ENCODE results near the gene DTNBP1. TPM values are rescaled to one million over a fixed set of nuclear protein-coding genes. Genes with fewer than 3 reads are reported as not detected.

The DTNBP1 gene
- total and polyA plus RNA-seq, 2 of the 4 experiments (the other 2 are of a cell fraction): 4.8 to 18.7 TPM

GRCh38 chr6:15551262-15551661 is 111.6 kb downstream of the DTNBP1 start:
- H4K5ac ChIP-seq (ENCODE audit: low read depth, low read length): no peak overlapping the region
- H3K18ac ChIP-seq (ENCODE audit: low read depth, low read length): no peak overlapping the region
- TF ChIP-seq, protein P1, sequence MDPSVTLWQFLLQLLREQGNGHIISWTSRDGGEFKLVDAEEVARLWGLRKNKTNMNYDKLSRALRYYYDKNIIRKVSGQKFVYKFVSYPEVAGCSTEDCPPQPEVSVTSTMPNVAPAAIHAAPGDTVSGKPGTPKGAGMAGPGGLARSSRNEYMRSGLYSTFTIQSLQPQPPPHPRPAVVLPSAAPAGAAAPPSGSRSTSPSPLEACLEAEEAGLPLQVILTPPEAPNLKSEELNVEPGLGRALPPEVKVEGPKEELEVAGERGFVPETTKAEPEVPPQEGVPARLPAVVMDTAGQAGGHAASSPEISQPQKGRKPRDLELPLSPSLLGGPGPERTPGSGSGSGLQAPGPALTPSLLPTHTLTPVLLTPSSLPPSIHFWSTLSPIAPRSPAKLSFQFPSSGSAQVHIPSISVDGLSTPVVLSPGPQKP (IDR thresholded peaks at IDR 0.05; ENCODE audit: borderline replicate concordance, low read depth, low read length): no peak
- TF ChIP-seq RAD21 (IDR thresholded peaks at IDR 0.05; ENCODE audit: low read length) (no peak), BHLHE40 (IDR thresholded peaks at IDR 0.05; ENCODE audit: low read depth, low read length) (no peak), RFX5 (IDR thresholded peaks at IDR 0.05; ENCODE audit: low read depth, low read length) (no peak), SMC3 (IDR thresholded peaks at IDR 0.05; ENCODE audit: low read depth, low read length) (no peak), FOS (IDR thresholded peaks at IDR 0.05; ENCODE audit: low read depth, low read length) (no peak), CHD1 (IDR thresholded peaks at IDR 0.05; ENCODE audit: low read depth, low read length) (no peak), RCOR1 (IDR thresholded peaks at IDR 0.05; ENCODE audit: insufficient replicate concordance, low read length) (no peak), MAFK (IDR thresholded peaks at IDR 0.05; ENCODE audit: low read depth, low read length) (no peak), NFE2L2 (IDR thresholded peaks at IDR 0.05; ENCODE audit: low read depth, low read length) (no peak), CEBPB (IDR thresholded peaks at IDR 0.05; ENCODE audit: low read depth, low read length) (no peak), MAZ (IDR thresholded peaks at IDR 0.05; ENCODE audit: borderline replicate concordance, low read depth, low read length) (no peak), POLR2A (IDR thresholded peaks at IDR 0.05; ENCODE audit: low read depth, low read length) (no peak), MXI1 (IDR thresholded peaks at IDR 0.05; ENCODE audit: borderline replicate concordance, low read depth, low read length) (no peak)
- TF ChIP-seq, protein P2, sequence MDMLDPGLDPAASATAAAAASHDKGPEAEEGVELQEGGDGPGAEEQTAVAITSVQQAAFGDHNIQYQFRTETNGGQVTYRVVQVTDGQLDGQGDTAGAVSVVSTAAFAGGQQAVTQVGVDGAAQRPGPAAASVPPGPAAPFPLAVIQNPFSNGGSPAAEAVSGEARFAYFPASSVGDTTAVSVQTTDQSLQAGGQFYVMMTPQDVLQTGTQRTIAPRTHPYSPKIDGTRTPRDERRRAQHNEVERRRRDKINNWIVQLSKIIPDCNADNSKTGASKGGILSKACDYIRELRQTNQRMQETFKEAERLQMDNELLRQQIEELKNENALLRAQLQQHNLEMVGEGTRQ (IDR thresholded peaks at IDR 0.05; ENCODE audit: low read depth, low read length): no peak
- TF ChIP-seq, protein P3, sequence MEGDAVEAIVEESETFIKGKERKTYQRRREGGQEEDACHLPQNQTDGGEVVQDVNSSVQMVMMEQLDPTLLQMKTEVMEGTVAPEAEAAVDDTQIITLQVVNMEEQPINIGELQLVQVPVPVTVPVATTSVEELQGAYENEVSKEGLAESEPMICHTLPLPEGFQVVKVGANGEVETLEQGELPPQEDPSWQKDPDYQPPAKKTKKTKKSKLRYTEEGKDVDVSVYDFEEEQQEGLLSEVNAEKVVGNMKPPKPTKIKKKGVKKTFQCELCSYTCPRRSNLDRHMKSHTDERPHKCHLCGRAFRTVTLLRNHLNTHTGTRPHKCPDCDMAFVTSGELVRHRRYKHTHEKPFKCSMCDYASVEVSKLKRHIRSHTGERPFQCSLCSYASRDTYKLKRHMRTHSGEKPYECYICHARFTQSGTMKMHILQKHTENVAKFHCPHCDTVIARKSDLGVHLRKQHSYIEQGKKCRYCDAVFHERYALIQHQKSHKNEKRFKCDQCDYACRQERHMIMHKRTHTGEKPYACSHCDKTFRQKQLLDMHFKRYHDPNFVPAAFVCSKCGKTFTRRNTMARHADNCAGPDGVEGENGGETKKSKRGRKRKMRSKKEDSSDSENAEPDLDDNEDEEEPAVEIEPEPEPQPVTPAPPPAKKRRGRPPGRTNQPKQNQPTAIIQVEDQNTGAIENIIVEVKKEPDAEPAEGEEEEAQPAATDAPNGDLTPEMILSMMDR (conservative IDR thresholded peaks at IDR 0.05; ENCODE audit: low read depth, low read length): no peak
- peaks cover 9% of the 10 kb centered on the region; the same call in 1 of the 2 replicates for H3K9me1 ChIP-seq (ENCODE audit: insufficient read depth, low read length)
- intact Hi-C loops (cut with micrococcal nuclease) (loop anchor here (5.0 kb wide), 1 partner anchor 36 kb away; no protein-coding TSS in a partner anchor), in situ Hi-C loops (cut with MboI; ENCODE audit: low sequenced_read_pairs) (no loop called here), dilution Hi-C loops (cut with HindIII; ENCODE audit: low sequenced_read_pairs, unreplicated experiment) (no loop called here)
- H3K27me3 ChIP-seq (ENCODE audit: control insufficient read depth, insufficient read depth, low read length): no peaks in the 10 kb centered on the region
- no peak overlapping the region for H3K4me3 ChIP-seq (ENCODE audit: insufficient read depth, low read depth, low read length)
- no peak overlapping the region for H3K4me2 ChIP-seq (ENCODE audit: low read depth, low read length)
- H3K79me1 ChIP-seq (ENCODE audit: low read depth in 1 of 2, low read length in 2 of 2): peaks cover 0 to 11% of the 10 kb centered on the region in 2 experiments; a peak in 2 of 4 replicates
- H3K23ac ChIP-seq (ENCODE audit: low read depth, low read length): no peak overlapping the region
- H4K91ac ChIP-seq (ENCODE audit: insufficient read depth, low read depth, low read length): no peak overlapping the region
- no peaks in the 10 kb centered on the region for H3K36me3 ChIP-seq (ENCODE audit: control insufficient read depth, insufficient read depth, low read length)
- no peak overlapping the region for H4K8ac ChIP-seq (ENCODE audit: low read depth in 2 of 2, low read length in 2 of 2)
- WGBS, 2 experiments (ENCODE audit: extremely low coverage in 2 of 2, insufficient read length in 1 of 2): 100% methylated on average over 2 of the region's 7 CpGs; no CpG with 5 or more reads in 1 of the 2 experiments
- H2BK20ac ChIP-seq (ENCODE audit: low read depth, low read length): no peak overlapping the region
- H2BK5ac ChIP-seq (ENCODE audit: low read depth, low read length, poor library complexity, severe bottlenecking): no peak overlapping the region
- no peak overlapping the region for H3K14ac ChIP-seq (replicated peaks; ENCODE audit: low read depth, low read length)
- H2BK120ac ChIP-seq (ENCODE audit: low read depth, low read length): no peak overlapping the region
- H4K20me1 ChIP-seq (ENCODE audit: insufficient read depth, low read length): no peaks in the 10 kb centered on the region; the same call in 1 of the 2 replicates
- no peak overlapping the region for H2AK5ac ChIP-seq (ENCODE audit: low read depth, low read length)
- ChIA-PET CTCF (interaction anchor here (1.1 kb wide), 1 partner anchor 72 kb away, joined by 5 read pairs; no protein-coding TSS in a partner anchor), POLR2A (ENCODE audit: unreplicated experiment) (no interaction called here)
- H2AK9ac ChIP-seq (replicated peaks; ENCODE audit: low read depth, low read length, poor library complexity): no peak overlapping the region
- H3K9ac ChIP-seq (ENCODE audit: low read depth, low read length): no peak overlapping the region
- H3K9me3 ChIP-seq (ENCODE audit: control insufficient read depth, insufficient read depth, low read length): no peaks in the 10 kb centered on the region
- ATAC-seq (ENCODE audit: low read depth) (no peak), DNase-seq (no peak)
- H3K56ac ChIP-seq (ENCODE audit: extremely low read depth, insufficient read depth, low read length): no peak overlapping the region
- peaks cover 6% of the 10 kb centered on the region for H3K4me1 ChIP-seq (ENCODE audit: control insufficient read depth, insufficient read depth, low read length)
- H3K4ac ChIP-seq (ENCODE audit: low read depth, low read length): no peak overlapping the region
- no peak overlapping the region for H2AFZ ChIP-seq (replicated peaks; ENCODE audit: low read length, poor library complexity)
- no peak overlapping the region for H3K27ac ChIP-seq (ENCODE audit: insufficient read depth, low read length)
- H2BK15ac ChIP-seq (ENCODE audit: low read depth, low read length): no peak overlapping the region
- no TSS peak for BruUV-seq (replicated peaks)
